Measurements from ENCODE around the gene NEU2.

The NEU2 gene

DNA sequence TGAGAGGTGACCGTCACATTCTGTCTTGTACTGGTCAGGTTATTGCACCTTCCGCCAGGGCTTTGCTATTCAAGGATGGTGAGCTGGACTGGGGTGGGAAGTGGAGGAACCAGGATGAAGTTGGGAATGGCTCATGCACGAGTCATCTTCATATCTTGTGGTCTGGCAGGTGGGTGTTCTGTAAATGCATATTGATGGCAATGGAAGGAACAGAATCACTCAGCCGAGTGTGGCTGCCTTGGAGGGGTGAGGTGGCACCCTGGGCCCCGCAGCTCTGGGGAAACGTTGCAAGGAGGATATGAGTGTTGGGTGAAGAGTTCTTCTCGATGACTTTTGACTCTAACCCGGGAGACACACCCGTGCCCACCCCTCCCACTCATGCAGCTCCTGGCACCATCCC, 1.2 kb downstream of the NEU2 start:
- no peak for TF ChIP-seq SIN3A (IDR thresholded peaks at IDR 0.05; ENCODE audit: borderline replicate concordance, insufficient read depth, low read length)
- TF ChIP-seq TAF1 (IDR thresholded peaks at IDR 0.05; ENCODE audit: borderline replicate concordance, insufficient read depth, low read length): no peak
- TF ChIP-seq, protein P1, sequence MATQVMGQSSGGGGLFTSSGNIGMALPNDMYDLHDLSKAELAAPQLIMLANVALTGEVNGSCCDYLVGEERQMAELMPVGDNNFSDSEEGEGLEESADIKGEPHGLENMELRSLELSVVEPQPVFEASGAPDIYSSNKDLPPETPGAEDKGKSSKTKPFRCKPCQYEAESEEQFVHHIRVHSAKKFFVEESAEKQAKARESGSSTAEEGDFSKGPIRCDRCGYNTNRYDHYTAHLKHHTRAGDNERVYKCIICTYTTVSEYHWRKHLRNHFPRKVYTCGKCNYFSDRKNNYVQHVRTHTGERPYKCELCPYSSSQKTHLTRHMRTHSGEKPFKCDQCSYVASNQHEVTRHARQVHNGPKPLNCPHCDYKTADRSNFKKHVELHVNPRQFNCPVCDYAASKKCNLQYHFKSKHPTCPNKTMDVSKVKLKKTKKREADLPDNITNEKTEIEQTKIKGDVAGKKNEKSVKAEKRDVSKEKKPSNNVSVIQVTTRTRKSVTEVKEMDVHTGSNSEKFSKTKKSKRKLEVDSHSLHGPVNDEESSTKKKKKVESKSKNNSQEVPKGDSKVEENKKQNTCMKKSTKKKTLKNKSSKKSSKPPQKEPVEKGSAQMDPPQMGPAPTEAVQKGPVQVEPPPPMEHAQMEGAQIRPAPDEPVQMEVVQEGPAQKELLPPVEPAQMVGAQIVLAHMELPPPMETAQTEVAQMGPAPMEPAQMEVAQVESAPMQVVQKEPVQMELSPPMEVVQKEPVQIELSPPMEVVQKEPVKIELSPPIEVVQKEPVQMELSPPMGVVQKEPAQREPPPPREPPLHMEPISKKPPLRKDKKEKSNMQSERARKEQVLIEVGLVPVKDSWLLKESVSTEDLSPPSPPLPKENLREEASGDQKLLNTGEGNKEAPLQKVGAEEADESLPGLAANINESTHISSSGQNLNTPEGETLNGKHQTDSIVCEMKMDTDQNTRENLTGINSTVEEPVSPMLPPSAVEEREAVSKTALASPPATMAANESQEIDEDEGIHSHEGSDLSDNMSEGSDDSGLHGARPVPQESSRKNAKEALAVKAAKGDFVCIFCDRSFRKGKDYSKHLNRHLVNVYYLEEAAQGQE (IDR thresholded peaks at IDR 0.05; ENCODE audit: insufficient read depth in 1 of 2, low read depth in 2 of 2, low read length in 2 of 2): no peak
- TF ChIP-seq FOXP2 (optimal IDR thresholded peaks at IDR 0.05; ENCODE audit: borderline replicate concordance, extremely low read depth, extremely low read length, insufficient read depth): no peak
- TF ChIP-seq POLR2AphosphoS5 (IDR thresholded peaks at IDR 0.05; ENCODE audit: low read depth, low read length): no peak

DNA sequence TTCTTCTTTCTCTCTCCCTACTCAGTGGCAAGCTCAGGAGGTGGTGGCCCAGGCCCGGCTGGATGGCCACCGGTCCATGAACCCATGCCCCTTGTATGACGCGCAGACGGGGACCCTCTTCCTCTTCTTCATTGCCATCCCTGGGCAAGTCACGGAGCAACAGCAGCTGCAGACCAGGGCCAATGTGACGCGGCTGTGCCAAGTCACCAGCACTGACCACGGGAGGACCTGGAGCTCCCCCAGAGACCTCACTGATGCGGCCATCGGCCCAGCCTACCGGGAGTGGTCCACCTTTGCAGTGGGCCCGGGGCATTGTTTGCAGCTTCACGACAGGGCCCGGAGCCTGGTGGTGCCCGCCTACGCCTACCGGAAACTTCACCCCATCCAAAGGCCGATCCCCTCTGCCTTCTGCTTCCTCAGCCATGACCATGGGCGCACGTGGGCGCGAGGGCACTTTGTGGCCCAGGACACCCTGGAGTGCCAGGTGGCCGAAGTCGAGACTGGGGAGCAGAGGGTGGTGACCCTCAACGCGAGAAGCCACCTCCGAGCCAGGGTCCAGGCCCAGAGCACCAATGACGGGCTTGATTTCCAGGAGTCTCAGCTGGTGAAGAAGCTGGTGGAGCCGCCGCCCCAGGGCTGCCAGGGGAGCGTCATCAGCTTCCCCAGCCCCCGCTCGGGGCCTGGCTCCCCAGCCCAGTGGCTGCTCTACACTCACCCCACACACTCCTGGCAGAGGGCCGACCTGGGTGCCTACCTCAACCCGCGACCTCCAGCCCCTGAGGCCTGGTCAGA, 1.8 kb downstream of the NEU2 start:
- TF ChIP-seq SIN3A (IDR thresholded peaks at IDR 0.05; ENCODE audit: borderline replicate concordance, insufficient read depth, low read length) (no peak), POLR2AphosphoS5 (IDR thresholded peaks at IDR 0.05; ENCODE audit: low read depth, low read length) (no peak), FOXP2 (optimal IDR thresholded peaks at IDR 0.05; ENCODE audit: borderline replicate concordance, extremely low read depth, extremely low read length, insufficient read depth) (no peak), TAF1 (IDR thresholded peaks at IDR 0.05; ENCODE audit: borderline replicate concordance, insufficient read depth, low read length) (no peak)
- TF ChIP-seq, protein P1 (IDR thresholded peaks at IDR 0.05; ENCODE audit: insufficient read depth in 1 of 2, low read depth in 2 of 2, low read length in 2 of 2): no peak

- no peak for TF ChIP-seq FOXP2 (optimal IDR thresholded peaks at IDR 0.05; ENCODE audit: borderline replicate concordance, extremely low read depth, extremely low read length, insufficient read depth)
- no peak for TF ChIP-seq SIN3A (IDR thresholded peaks at IDR 0.05; ENCODE audit: borderline replicate concordance, insufficient read depth, low read length)
- no peak for TF ChIP-seq TAF1 (IDR thresholded peaks at IDR 0.05; ENCODE audit: borderline replicate concordance, insufficient read depth, low read length)
- TF ChIP-seq POLR2AphosphoS5 (IDR thresholded peaks at IDR 0.05; ENCODE audit: low read depth, low read length): no peak
- TF ChIP-seq, protein P1 (IDR thresholded peaks at IDR 0.05; ENCODE audit: insufficient read depth in 1 of 2, low read depth in 2 of 2, low read length in 2 of 2): no peak
These were observed 3.1 kb downstream of the NEU2 start for GRCh38 chr2:233035426-233036161.

- TF ChIP-seq POLR2AphosphoS5 (IDR thresholded peaks at IDR 0.05; ENCODE audit: low read depth, low read length) (no peak), SIN3A (IDR thresholded peaks at IDR 0.05; ENCODE audit: borderline replicate concordance, insufficient read depth, low read length) (no peak), FOXP2 (optimal IDR thresholded peaks at IDR 0.05; ENCODE audit: borderline replicate concordance, extremely low read depth, extremely low read length, insufficient read depth) (no peak), TAF1 (IDR thresholded peaks at IDR 0.05; ENCODE audit: borderline replicate concordance, insufficient read depth, low read length) (no peak)
- TF ChIP-seq, protein P1 (IDR thresholded peaks at IDR 0.05; ENCODE audit: insufficient read depth in 1 of 2, low read depth in 2 of 2, low read length in 2 of 2): no peak
These were observed 3.8 kb downstream of the NEU2 start for GRCh38 chr2:233036162-233036838.
